ENCODE data around the gene RAB11FIP4.

GRCh38 chr17:31532526-31532925 is 141.1 kb downstream of the RAB11FIP4 start:
- TF ChIP-seq CTCF (IDR thresholded peaks at IDR 0.05) (no peak), ZFX (IDR thresholded peaks at IDR 0.05; ENCODE audit: borderline replicate concordance) (no peak)

Data from 22Rv1 (cell line).